Nucleus accumbens (tissue), 56 donors: ENCODE measurements around the gene ADAMTS18.
"Not testable (repeated sequence)": the region's sequence is repeated elsewhere in the genome, so short reads cannot be mapped to it uniquely, and the experiment has no call there.

ENCODE experiments used
- DNase-seq, 56 donors: peaks; one replicate each; lab custom pipeline; 2025; lab: John Stamatoyannopoulos, UW

ADAMTS18 gene

GRCh38 chr16:77434530-77435271, at the start of gene ADAMTS18:
TSS of gene ADAMTS18 (minus strand) at chr16:77435034. CDS start at chr16:77434695, 339 bp downstream.
- DNase-seq, result peak in 1 of 56 donors; percentile 1

GRCh38 chr16:77480681-77481315, 46.0 kb upstream of the ADAMTS18 start:
- no peak for DNase-seq

DNA sequence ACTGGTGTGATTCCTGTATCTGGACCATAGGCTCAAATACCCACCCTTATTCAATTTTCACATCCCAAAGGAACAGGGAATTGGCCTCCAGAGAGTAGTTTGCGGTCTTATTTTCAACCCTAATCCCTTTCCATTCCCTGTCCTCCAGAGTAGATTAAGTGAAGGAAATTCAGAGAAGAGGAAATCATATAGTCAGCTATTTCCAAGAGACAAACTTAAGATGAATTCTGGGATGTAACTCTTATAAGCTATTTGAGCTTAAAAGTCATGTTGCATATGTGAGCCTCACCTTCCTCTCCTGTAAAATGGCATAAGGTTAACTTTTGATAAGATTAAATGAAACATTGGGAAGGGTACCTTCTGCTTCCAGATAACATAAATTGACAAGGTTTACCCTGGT, 37.4 kb upstream of the ADAMTS18 start:
- no peak for DNase-seq

DNA sequence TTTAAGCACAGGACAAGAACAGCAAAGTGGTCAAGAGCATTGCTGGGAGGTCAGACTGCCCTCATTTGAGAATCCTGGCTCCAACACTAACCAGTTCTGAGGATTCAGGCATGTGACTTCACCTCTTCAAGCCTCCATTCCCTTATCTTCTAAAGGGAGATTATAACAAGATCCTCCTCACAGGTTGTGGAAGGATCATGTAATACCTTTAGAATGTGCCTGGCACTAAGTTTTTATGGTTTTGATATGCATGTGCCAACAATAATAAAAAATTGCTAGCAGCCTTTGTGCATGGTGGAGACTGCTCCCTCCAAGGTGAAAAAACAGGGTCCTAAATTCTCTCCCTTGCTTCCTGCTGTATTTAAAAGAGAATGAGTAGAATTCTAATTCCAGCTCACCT, 36.0 kb upstream of the ADAMTS18 start:
- no peak for DNase-seq

GRCh38 chr16:77469634-77470033, 34.8 kb upstream of the ADAMTS18 start:
- no peak for DNase-seq

DNA sequence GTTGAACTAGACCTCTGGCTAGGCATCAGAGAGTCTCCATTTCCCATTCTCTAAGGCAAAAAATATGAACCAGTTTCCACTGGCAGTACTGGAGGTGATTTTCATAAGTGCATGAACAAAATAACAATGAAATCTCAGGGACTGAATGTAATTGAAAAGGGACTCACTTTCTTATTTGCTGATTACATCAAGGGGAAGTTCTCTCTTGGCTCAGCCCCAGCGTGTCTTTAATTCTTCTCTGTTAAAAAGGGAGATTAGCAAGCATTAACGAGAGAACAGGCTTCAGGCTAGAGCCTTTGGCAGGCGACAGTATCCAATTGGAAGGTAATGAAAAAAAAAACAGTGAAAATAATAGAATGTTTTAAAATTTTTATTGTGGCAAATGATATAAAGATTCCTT, 34.0 kb upstream of the ADAMTS18 start:
- peak in 2 of 56 donors; percentile 1 to 2 for DNase-seq

- no peak for DNase-seq
Measured at GRCh38 chr16:77467821-77468335, 33.0 kb upstream of the ADAMTS18 start.

DNA sequence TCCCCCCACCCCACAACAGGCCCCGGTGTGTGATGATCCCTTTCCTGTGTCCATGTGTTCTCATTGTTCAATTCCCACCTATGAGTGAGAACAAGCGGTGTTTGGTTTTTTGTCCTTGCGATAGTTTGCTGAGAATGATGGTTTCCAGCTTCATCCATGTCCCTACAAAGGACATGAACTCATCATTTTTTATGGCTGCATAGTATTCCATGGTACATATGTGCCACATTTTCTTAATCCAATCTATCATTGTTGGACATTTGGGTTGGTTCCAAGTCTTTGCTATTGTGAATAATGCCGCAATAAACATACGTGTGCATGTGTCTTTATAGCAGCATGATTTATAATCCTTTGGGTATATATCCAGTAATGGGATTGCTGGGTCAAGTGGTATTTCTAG, 28.8 kb upstream of the ADAMTS18 start:
- not testable (repeated sequence) for DNase-seq

- DNase-seq, result no peak
Measured at GRCh38 chr16:77462894-77463293, 28.1 kb upstream of the ADAMTS18 start.

DNA sequence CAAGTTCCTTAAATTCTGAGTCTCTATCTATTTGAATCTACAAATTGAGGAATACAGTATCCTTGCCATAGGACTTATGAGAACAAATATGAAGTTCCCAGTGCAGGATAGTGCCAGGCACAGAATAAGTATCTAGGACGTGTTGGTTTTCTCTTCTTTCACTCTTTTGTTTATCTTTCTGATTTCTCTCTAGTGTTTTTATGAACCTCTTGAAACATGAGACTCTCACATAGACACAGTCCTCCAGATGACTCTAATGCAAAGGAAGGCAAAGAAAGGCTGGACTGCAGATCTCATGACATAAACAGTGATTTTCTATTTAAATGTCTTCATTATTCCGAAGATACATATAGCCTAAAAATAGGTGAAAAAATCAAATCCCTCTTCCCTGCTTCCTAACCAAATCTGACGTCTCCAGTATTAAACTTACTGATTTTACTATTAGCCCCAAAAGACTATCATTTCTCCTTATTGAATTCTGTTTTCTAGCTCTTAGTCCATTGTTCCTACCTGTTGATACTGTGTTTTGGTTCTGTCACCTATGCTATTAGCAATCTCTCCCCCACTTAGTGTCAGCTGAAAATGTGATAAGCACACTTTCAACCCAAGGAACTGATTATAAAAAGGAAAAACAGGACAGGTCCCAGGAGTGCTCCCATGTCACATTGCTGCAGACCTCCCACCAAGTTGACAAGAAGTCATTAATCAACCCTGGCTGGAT, 24.9 kb upstream of the ADAMTS18 start:
- no peak for DNase-seq

- DNase-seq, result no peak
Measured at GRCh38 chr16:77457046-77457445, 22.2 kb upstream of the ADAMTS18 start.

DNA sequence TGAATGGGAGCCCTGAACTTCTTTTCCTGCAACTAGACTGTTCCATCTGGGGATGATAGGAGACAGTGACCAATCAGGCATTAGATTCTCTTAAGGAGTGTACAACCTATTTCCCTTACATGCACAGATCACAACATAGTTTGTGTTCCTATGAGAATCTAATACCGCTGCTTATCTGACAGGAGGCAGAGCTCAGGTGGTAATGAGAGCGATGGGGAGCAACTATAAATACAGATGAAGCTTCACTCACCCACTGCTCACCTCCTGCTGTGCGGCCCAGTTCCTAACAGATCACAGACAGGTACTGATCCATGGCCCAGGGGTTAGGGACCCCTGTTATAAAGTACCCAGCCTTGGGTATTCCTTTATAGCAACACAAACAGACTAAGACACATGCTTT, 17.4 kb upstream of the ADAMTS18 start:
- no peak for DNase-seq

DNA sequence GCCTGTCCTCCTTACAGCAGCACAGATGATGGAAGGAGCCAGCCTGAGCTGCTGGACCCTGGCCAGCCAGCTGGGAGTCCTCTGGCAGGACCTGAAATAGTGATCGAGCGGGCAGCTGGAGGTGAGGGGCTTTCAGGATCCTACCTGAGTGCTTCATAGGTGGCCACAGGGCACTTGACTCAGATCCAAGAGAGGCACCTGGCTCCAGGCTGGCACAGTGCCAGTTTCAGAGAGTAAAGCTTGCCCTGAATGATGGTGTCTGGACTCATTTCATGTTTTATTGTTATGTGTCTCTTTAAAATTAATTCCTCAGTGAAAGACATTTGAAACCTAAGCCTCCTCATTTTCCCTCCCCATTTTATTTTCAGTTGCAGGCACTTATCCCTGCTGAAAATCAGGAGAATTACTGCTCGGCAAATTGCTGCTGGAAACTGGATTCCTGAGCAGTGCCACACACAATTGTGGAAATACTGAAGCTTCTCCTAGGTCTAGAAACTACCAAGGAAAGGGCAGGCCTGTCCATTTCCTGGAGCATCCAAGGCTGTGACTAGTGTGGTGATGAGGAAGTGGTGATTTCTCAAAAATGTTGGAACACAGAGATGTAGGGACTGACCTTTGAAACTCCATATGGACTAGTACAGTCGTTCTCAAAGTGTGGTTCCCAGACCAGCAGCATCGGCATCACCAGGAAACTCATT, 16.1 kb upstream of the ADAMTS18 start:
- peak in 1 of 56 donors; percentile 9 for DNase-seq

- DNase-seq, result no peak
Measured at GRCh38 chr16:77449208-77449607, 14.4 kb upstream of the ADAMTS18 start.

DNA sequence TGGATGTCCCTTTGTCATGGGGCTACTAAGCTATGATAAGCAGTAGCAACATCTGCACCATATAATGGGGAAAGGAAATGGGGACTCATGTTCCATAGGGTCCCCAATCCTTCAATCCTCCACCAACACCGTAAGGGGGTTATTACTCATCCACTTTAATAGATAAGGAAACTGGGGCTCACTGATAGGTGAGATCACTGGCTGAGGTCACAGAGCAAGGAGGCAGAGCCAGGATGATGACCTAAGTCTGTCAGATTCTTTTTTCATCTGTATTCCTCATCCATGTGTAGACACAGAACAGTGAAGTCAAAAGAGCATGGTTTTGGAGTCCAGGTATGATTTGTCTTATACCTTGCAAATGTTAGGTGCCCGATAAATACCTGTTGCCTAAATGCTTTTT, 10.5 kb upstream of the ADAMTS18 start:
- no peak for DNase-seq

GRCh38 chr16:77444147-77444460, 9.3 kb upstream of the ADAMTS18 start:
- DNase-seq, result no peak

- no peak for DNase-seq
Measured at GRCh38 chr16:77443357-77444146, 8.7 kb upstream of the ADAMTS18 start.

- no peak for DNase-seq
Measured at GRCh38 chr16:77442078-77442477, 7.2 kb upstream of the ADAMTS18 start.

DNA sequence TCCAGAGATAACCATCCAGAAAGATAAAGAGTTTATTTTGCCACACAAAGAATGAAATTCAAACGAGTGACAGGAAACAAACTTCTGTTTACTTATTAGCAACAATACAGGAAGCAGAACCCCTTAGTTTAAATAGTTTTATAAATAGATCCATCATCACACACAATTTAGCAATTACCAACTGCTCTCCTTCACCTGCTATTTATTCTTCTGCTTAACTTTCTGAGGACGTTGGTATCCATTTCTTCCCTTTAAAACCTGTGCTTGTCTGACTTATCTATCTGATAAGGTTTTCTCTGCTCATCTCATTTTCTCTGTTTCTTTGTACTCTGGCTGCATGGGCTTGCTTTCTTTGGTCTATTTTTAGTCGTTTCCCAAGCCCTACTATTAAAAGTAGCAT, 4.3 kb upstream of the ADAMTS18 start:
- DNase-seq, result no peak

DNA sequence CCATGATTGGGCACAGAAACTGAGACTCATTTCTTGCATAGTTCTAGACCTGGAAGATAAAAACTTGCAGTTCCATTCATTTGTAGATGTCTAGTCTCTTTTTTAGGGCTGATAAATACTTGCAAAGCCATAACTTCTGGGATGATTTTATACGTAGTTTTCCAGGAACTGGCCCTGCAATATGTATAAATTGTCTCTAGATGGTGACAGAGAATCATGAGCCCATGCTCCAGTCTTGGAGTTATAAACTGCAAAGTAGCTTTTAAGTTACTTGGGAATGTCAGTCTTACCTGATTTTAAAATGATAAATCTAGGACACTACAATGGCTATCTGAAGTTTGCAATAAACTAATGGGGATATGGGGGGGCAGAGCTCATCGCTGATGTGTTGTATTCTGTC, 3.0 kb upstream of the ADAMTS18 start:
- DNase-seq, result no peak
